Activated B cell treated with CpG ODN at 0.5 μM for 24 hours (primary cell): ENCODE measurements around the gene SLC35E1. TPM values are rescaled to one million over a fixed set of nuclear protein-coding genes. Genes with fewer than 3 reads are reported as not detected.
A peak's percentile ranks its signal among the peaks of the same experiment; 100 is the strongest.

Experiments used
- ATAC-seq: fragments of 200-7000 bp; cut with Tn5 transposase; one replicate; pipeline ENCODE4 v1.10.0; 2021; ENCODE audit warnings: low read depth, mild to moderate bottlenecking, moderate library complexity
- CTCF ChIA-PET: fragments of 350-600 bp; sonication (Branson Sonifier 250); formaldehyde crosslinking; loops from one replicate; lab custom pipeline; 2021; ENCODE audit warnings: antibody characterized with exemption; lab: Charles Lee
- POLR2A ChIA-PET: fragments of 350-600 bp; sonication (Branson Sonifier 250); formaldehyde crosslinking; loops from one replicate; lab custom pipeline; 2021; ENCODE audit warnings: antibody characterized with exemption; lab: Charles Lee
- DNase-seq: peaks from one replicate; pipeline ENCODE4 v3.0.0; 2022
- H3K27ac Mint-ChIP-seq: one replicate; pipeline ENCODE4 v1.8.0; 2020; ENCODE audit warnings: mixed read lengths
- H3K27me3 Mint-ChIP-seq: one replicate; pipeline ENCODE4 v1.8.0; 2021; ENCODE audit warnings: mixed read lengths
- H3K36me3 Mint-ChIP-seq: one replicate; pipeline ENCODE4 v1.8.0; 2021; ENCODE audit warnings: low read depth, mixed read lengths
- H3K4me1 Mint-ChIP-seq: one replicate; pipeline ENCODE4 v1.8.0; 2021; ENCODE audit warnings: mixed read lengths
- H3K4me3 Mint-ChIP-seq: one replicate; pipeline ENCODE4 v1.8.0; 2020; ENCODE audit warnings: mild to moderate bottlenecking, mixed read lengths
- H3K9me3 Mint-ChIP-seq: one replicate; pipeline ENCODE4 v1.8.0; 2020; ENCODE audit warnings: mixed read lengths
- intact Hi-C: fragments of 100-400 bp; cut with micrococcal nuclease; formaldehyde crosslinking; loops from one replicate; pipeline ENCODE4 v1.15.1; 2024
- total RNA-seq: library from RNA; stranded (reverse); gene quantifications from 2 replicates; pipeline ENCODE4 v1.2.3, GENCODE V29; 2022
- TF ChIP-seq, protein P1 (sequence below): fragments of 200-600 bp; IDR thresholded peaks from one replicate; pipeline ENCODE4 v1.8.0; 2022; ENCODE audit warnings: antibody characterized with exemption, mild to moderate bottlenecking

SLC35E1 gene
- total RNA-seq, 1 donor from 2014 or later: 51.7 TPM

DNA sequence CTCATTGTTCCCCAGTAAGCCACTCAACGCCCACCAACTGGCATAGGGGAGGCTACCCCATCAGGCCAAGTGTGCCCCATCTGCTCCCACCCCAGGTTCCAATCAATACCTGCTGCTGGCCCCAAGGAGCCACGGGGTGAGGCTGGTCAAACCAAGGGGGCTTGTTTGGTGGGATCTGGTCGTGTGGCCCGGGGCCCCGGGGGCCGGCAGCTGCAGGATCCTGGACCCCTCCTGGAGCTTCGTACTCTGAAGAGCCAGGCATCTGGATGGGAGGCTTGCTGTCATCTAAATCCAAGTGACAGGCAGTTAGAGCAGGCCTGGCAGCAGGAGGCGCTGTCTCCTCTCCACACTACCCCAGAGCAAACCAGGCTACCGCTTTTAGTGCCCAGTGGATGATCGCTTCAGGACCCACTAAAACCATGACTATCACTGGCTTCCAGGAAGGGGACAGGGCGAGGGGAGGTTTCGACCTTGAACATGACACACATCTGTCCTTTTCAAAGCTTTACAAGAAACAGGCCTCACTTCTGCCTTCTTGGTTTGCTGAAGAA lies 44.2 kb downstream of the SLC35E1 start:
- POLR2A ChIA-PET: interaction anchor here (1.1 kb wide), 1 partner anchor 15 kb away, joined by 3 read pairs; no protein-coding TSS in a partner anchor
- DNase-seq: no peak
- peaks cover 88% of the 10 kb centered on the region for H3K36me3 Mint-ChIP-seq

DNA sequence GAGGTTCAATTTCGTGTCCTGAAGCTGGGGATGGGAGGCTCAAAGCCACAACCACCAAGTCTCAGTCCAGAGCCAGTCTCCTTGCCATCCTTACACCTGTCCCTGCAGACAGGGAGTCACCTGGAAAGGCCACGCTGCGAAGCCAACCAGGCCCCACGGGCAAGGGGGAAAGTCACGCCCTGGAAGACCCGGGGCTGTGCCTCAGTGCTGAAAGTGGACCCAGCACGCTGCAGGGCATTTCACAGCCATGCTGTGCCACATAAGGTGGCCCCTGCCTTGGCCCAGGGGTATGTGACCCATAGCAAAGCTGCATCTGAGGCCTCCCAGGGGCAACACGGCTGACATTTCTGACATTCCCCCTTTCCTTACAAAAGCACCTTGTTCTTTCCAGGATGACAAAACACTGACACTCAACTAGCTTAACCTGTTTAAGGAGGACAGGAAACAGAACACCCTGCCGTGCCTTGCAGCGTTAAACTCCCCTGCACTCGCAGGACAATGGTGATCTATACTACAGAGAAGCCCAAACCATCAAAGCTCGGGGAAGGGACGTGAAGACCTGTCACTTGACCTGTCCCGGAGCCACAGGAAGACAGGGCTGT lies 44.8 kb downstream of the SLC35E1 start:
- TF ChIP-seq, protein P1, sequence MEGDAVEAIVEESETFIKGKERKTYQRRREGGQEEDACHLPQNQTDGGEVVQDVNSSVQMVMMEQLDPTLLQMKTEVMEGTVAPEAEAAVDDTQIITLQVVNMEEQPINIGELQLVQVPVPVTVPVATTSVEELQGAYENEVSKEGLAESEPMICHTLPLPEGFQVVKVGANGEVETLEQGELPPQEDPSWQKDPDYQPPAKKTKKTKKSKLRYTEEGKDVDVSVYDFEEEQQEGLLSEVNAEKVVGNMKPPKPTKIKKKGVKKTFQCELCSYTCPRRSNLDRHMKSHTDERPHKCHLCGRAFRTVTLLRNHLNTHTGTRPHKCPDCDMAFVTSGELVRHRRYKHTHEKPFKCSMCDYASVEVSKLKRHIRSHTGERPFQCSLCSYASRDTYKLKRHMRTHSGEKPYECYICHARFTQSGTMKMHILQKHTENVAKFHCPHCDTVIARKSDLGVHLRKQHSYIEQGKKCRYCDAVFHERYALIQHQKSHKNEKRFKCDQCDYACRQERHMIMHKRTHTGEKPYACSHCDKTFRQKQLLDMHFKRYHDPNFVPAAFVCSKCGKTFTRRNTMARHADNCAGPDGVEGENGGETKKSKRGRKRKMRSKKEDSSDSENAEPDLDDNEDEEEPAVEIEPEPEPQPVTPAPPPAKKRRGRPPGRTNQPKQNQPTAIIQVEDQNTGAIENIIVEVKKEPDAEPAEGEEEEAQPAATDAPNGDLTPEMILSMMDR: no peak
- no peak for DNase-seq
- Mint-ChIP-seq H3K27ac (no peak overlapping the region), H3K4me1 (no peaks in the 10 kb centered on the region), H3K27me3 (no peaks in the 10 kb centered on the region), H3K4me3 (no peak overlapping the region), H3K36me3 (peaks cover 88% of the 10 kb centered on the region), H3K9me3 (no peaks in the 10 kb centered on the region)
- ATAC-seq: no peak
- intact Hi-C loops: no loop called here
- ChIA-PET CTCF (interaction anchor here (2.1 kb wide), 1 partner anchor 99 kb away, joined by 7 read pairs; the partner anchor contains the start of gene MED26), POLR2A (interaction anchor here (1.3 kb wide), 1 partner anchor 8 kb away, joined by 3 read pairs; no protein-coding TSS in a partner anchor)

More for the DNA sequence above, 44.2 kb downstream of the SLC35E1 start:
- CTCF ChIA-PET: interaction anchor here (2.1 kb wide), 1 partner anchor 99 kb away, joined by 7 read pairs; the partner anchor contains the start of gene MED26
- Mint-ChIP-seq H3K4me3 (no peak overlapping the region), H3K27ac (no peak overlapping the region), H3K27me3 (no peaks in the 10 kb centered on the region), H3K9me3 (no peaks in the 10 kb centered on the region), H3K4me1 (no peaks in the 10 kb centered on the region)
- peak; percentile 67 for ATAC-seq
- intact Hi-C loops: loop anchor here (1.0 kb wide), 2 partner anchors 84 to 243 kb away; no protein-coding TSS in a partner anchor
- TF ChIP-seq, protein P1: no peak

DNA sequence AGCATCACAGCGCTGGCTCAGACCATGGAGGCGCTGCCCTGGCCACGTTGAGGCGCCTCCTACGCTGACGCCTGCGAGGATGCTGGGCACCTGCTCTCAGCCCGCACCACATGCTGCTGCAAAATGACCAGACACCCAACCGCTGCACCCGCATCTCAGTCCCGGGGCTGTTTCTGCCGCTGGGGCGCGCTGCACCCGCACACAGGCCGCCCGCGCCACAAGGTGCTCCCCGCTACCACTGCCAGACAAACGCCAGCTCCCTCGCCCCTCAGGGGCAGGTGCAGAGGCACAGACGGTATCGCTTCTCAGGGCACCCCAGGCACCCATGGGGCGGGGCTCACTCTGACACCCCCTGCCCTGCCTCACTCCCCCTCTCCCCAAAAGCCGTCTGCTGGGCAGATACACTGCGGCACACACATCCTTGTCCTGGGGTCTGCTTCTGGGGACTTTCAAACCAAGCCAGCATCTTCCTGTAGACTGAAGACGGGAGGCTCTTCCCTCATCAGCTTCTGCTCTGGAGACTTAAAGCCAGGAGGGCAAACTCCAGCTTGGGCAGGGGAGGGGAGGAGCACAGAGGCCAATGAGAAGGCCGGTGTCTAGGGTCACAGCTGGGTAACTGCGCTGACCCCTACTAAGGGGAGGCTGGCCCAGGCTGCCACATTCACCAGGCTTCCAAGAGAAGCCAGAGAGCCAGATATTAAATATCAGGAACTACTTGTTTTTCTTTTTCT lies 46.3 kb downstream of the SLC35E1 start:
- POLR2A ChIA-PET: interaction anchor here (1.3 kb wide), 1 partner anchor 9 kb away, joined by 3 read pairs; no protein-coding TSS in a partner anchor

DNA sequence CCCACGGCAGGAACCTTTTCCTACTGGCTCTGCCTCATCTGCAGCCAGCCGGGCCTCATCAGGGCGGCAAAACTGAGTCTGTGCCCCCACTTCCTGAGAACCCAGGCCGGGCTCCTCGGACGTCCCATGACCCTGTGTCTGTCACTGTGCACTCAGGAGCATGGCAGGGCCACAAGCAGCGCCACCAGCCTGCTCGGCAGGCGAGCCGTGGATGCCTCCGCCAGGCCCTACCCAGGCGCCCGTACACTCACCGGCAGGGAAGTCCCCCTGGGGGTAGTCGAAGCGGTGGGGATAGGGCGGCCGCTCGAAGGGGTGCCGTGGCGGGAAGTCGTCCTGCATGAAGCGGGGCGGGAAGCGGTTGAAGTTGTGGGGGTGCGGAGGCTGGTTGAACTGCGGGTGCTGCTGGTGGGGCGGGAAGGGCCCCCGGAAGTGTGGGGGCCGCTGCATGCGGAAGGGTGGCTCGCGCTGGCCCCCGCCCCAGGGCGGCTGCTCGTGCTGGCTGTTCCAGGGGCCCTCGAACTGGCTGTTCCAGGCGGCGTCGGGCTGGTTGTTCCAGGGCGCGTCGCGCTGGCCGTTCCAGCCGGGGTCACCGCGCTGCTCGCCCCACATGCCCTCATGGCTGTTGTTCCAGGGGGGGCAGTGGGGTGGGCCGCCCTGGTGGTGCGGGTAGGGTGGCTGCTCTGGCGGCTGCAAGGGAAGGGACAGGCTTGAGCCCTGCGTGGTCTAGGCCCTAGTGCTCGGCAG lies 47.1 kb downstream of the SLC35E1 start:
- H3K4me3 Mint-ChIP-seq: no peak overlapping the region
- ATAC-seq (no peak), DNase-seq (no peak)
- intact Hi-C loops: no loop called here
- POLR2A ChIA-PET: no interaction called here
- H3K4me1 Mint-ChIP-seq: no peaks in the 10 kb centered on the region
- no peak overlapping the region for H3K27ac Mint-ChIP-seq
- H3K9me3 Mint-ChIP-seq: no peaks in the 10 kb centered on the region
- CTCF ChIA-PET: no interaction called here
- H3K27me3 Mint-ChIP-seq: no peaks in the 10 kb centered on the region
- TF ChIP-seq, protein P1: no peak
- H3K36me3 Mint-ChIP-seq: peaks cover 85% of the 10 kb centered on the region

More for the DNA sequence above, 46.3 kb downstream of the SLC35E1 start:
- TF ChIP-seq, protein P1: no peak
- intact Hi-C loops: no loop called here
- CTCF ChIA-PET: no interaction called here
- Mint-ChIP-seq H3K4me1 (no peaks in the 10 kb centered on the region), H3K4me3 (no peak overlapping the region), H3K9me3 (no peaks in the 10 kb centered on the region), H3K27me3 (no peaks in the 10 kb centered on the region), H3K36me3 (peaks cover 85% of the 10 kb centered on the region), H3K27ac (no peak overlapping the region)
- ATAC-seq (no peak), DNase-seq (no peak)
